H1 (cell line): ENCODE data around the gene SPTSSB. TPM values are rescaled to one million over a fixed set of nuclear protein-coding genes. Genes with fewer than 3 reads are reported as not detected.

ENCODE experiments used
- CTCF ChIA-PET: fragments of 300-600 bp; sonication (Branson Sonifier 250); formaldehyde crosslinking; loops from one replicate; lab custom pipeline; 2021; ENCODE audit not compliant: partially characterized antibody; lab: Charles Lee
- POLR2A ChIA-PET: fragments of 300-600 bp; sonication (Branson Sonifier 250); formaldehyde crosslinking; loops from one replicate; lab custom pipeline; 2021; ENCODE audit warnings: inconsistent platforms; ENCODE audit not compliant: partially characterized antibody; lab: Charles Lee
- DNase-seq, 2 experiments: peaks; one replicate each; pipeline versions ENCODE4 v3.0.0 to v3.0.0-alpha.2; 2010 to 2022; ENCODE audit warnings: low spot score in 2 of 2, low read depth in 1 of 2, mixed read lengths in 1 of 2
- FAIRE-seq: peaks from 2 replicates; lab custom pipeline; 2011; peaks lifted over from hg19 to GRCh38; lab: Jason Lieb, UNC
- H2AFZ ChIP-seq: 2 replicates; pipeline ENCODE4 v1.8.1; 2012; ENCODE audit warnings: low read length, inconsistent platforms
- H2AK5ac ChIP-seq: 2 replicates; pipeline ENCODE4 v1.6.1; 2013; ENCODE audit warnings: low read depth, low read length
- H2BK120ac ChIP-seq: replicated peaks from 2 replicates; pipeline ENCODE3; 2013; ENCODE audit warnings: low read depth, low read length, inconsistent platforms
- H2BK12ac ChIP-seq: 2 replicates; pipeline ENCODE4 v1.6.1; 2013; ENCODE audit warnings: low read depth, low read length
- H2BK15ac ChIP-seq: 2 replicates; pipeline ENCODE4 v1.6.1; 2013; ENCODE audit warnings: low read length
- H2BK20ac ChIP-seq: 2 replicates; pipeline ENCODE4 v1.6.1; 2013; ENCODE audit warnings: low read length
- H2BK5ac ChIP-seq: 2 replicates; pipeline ENCODE4 v1.6.1; 2013; ENCODE audit warnings: low read depth, low read length
- H3K14ac ChIP-seq: 2 replicates; pipeline ENCODE4 v1.6.1; 2013; ENCODE audit warnings: inconsistent platforms; ENCODE audit not compliant: insufficient read length
- H3K18ac ChIP-seq: 2 replicates; pipeline ENCODE4 v1.6.1; 2013; ENCODE audit warnings: low read length; ENCODE audit errors: extremely low read depth
- H3K23ac ChIP-seq: 2 replicates; pipeline ENCODE4 v1.6.1; 2013; ENCODE audit warnings: inconsistent platforms; ENCODE audit not compliant: insufficient read length
- H3K23me2 ChIP-seq: 2 replicates; pipeline ENCODE4 v1.6.1; 2013; ENCODE audit warnings: low read depth, low read length
- H3K27ac ChIP-seq: 2 replicates; pipeline ENCODE4 v1.6.1; 2011; ENCODE audit warnings: low read depth, low read length, inconsistent platforms
- H3K27me3 ChIP-seq, 4 experiments: replicated peaks in 1 of 4; 1 replicate in 1 of 4; 2 replicates in 3 of 4; pipeline versions ENCODE4 v1.6.1 to v1.8.1; 2011 to 2013; ENCODE audit warnings: low read length in 3 of 4, mild to moderate bottlenecking in 3 of 4, inconsistent platforms in 2 of 4, mixed read lengths in 2 of 4, moderate library complexity in 1 of 4; ENCODE audit not compliant: control insufficient read depth in 3 of 4, insufficient read depth in 3 of 4; ENCODE audit errors: extremely low read depth in 1 of 4
- H3K36me3 ChIP-seq, 4 experiments: 2 replicates each; pipeline versions ENCODE4 v1.6.1 to v1.8.1; 2011 to 2013; ENCODE audit warnings: mild to moderate bottlenecking in 4 of 4, low read length in 3 of 4, moderate library complexity in 2 of 4, control low read depth in 1 of 4, inconsistent platforms in 1 of 4; ENCODE audit not compliant: insufficient read depth in 4 of 4, control insufficient read depth in 2 of 4
- H3K4ac ChIP-seq: replicated peaks from 2 replicates; pipeline ENCODE3; 2013; ENCODE audit warnings: low read length, low read depth, mixed read lengths, inconsistent platforms; ENCODE audit not compliant: insufficient read length
- H3K4me1 ChIP-seq, 4 experiments: replicated peaks in 1 of 4; 1 replicate in 1 of 4; 2 replicates in 3 of 4; pipeline versions ENCODE4 v1.6.1 to v1.8.1; 2011 to 2013; ENCODE audit warnings: low read length in 3 of 4, inconsistent platforms in 2 of 4, mixed read lengths in 1 of 4; ENCODE audit not compliant: insufficient read depth in 4 of 4, control insufficient read depth in 3 of 4
- H3K4me2 ChIP-seq, 2 experiments: 2 replicates each; pipeline versions ENCODE4 v1.6.1 to v1.8.1; 2011 to 2013; ENCODE audit warnings: low read depth in 2 of 2, low read length in 2 of 2, control low read depth in 1 of 2, inconsistent platforms in 1 of 2, mild to moderate bottlenecking in 1 of 2; ENCODE audit not compliant: insufficient read depth in 1 of 2
- H3K4me3 ChIP-seq, 4 experiments: fragments of 200-600, 300-600 bp in 1 of 4; sonication (generic), shearing (Covaris generic), sonication (Bioruptor Twin) in 1 of 4; 2 replicates each; pipeline versions ENCODE4 v1.5.1 to v1.8.1; 2011 to 2016; ENCODE audit warnings: low read length in 4 of 4, low read depth in 3 of 4, control low read depth in 2 of 4, inconsistent platforms in 2 of 4, mild to moderate bottlenecking in 2 of 4, mixed read lengths in 1 of 4, moderate library complexity in 1 of 4; ENCODE audit not compliant: insufficient read depth in 2 of 4; ENCODE audit errors: extremely low read depth in 1 of 4
- H3K56ac ChIP-seq: replicated peaks from 2 replicates; pipeline ENCODE3; 2013; ENCODE audit warnings: low read depth, mild to moderate bottlenecking, mixed read lengths, low read length, inconsistent platforms; ENCODE audit not compliant: insufficient read length
- H3K79me1 ChIP-seq: 2 replicates; pipeline ENCODE4 v1.6.1; 2013; ENCODE audit warnings: low read depth, low read length, control low read depth
- H3K79me2 ChIP-seq, 2 experiments: 2 replicates each; pipeline versions ENCODE4 v1.6.1 to v1.8.1; 2012 to 2013; ENCODE audit warnings: low read length in 2 of 2, mild to moderate bottlenecking in 2 of 2, inconsistent platforms in 1 of 2; ENCODE audit not compliant: insufficient read depth in 2 of 2, control insufficient read depth in 1 of 2
- H3K9ac ChIP-seq, 4 experiments: replicated peaks in 1 of 4; 1 replicate in 1 of 4; 2 replicates in 3 of 4; pipeline versions ENCODE4 v1.6.1 to v1.8.1; 2011 to 2013; ENCODE audit warnings: low read depth in 3 of 4, low read length in 3 of 4, control low read depth in 2 of 4, mild to moderate bottlenecking in 2 of 4, moderate library complexity in 2 of 4, inconsistent platforms in 1 of 4; ENCODE audit errors: extremely low read depth in 1 of 4
- H3K9me3 ChIP-seq, 2 experiments: 2 replicates each; pipeline versions ENCODE4 v1.6.1 to v1.8.1; 2012 to 2013; ENCODE audit warnings: mild to moderate bottlenecking in 2 of 2, moderate library complexity in 2 of 2, control low read depth in 1 of 2, inconsistent platforms in 1 of 2, low read depth in 1 of 2, low read length in 1 of 2, mixed read lengths in 1 of 2; ENCODE audit not compliant: insufficient read depth in 2 of 2
- H4K20me1 ChIP-seq, 2 experiments: replicated peaks in 1 of 2; 2 replicates each; pipeline versions ENCODE3 to v1.8.1; 2011 to 2013; ENCODE audit warnings: inconsistent platforms in 2 of 2, low read length in 2 of 2, mild to moderate bottlenecking in 1 of 2; ENCODE audit not compliant: insufficient read depth in 2 of 2, control insufficient read depth in 1 of 2
- H4K5ac ChIP-seq: 2 replicates; pipeline ENCODE4 v1.6.1; 2013; ENCODE audit warnings: low read length, low read depth, mixed read lengths, inconsistent platforms; ENCODE audit not compliant: insufficient read length
- H4K8ac ChIP-seq: 2 replicates; pipeline ENCODE4 v1.8.0; 2013; ENCODE audit warnings: mild to moderate bottlenecking, moderate library complexity, low read length, inconsistent platforms; ENCODE audit not compliant: insufficient read depth; ENCODE audit errors: extremely low read depth
- H4K91ac ChIP-seq: replicated peaks from 2 replicates; pipeline ENCODE3; 2013; ENCODE audit warnings: low read length, mixed read lengths, inconsistent platforms; ENCODE audit not compliant: insufficient read length
- BRCA1 ChIP-seq: IDR thresholded peaks from 2 replicates; pipeline ENCODE4 v1.6.1; 2012; ENCODE audit warnings: low read depth, low read length, improper control_type of control experiment
- CBX5 ChIP-seq: fragments of 300-800, 300-1000 bp; sonication (generic); IDR thresholded peaks from 2 replicates; pipeline ENCODE4 v1.7.1; 2016; ENCODE audit warnings: antibody characterized with exemption, low read length, low read depth
- FOSL1 ChIP-seq: IDR thresholded peaks from 2 replicates; pipeline ENCODE4 v1.6.1; 2011; ENCODE audit warnings: mild to moderate bottlenecking, low read depth, low read length, moderate library complexity; ENCODE audit not compliant: insufficient read depth
- GABPA ChIP-seq: IDR thresholded peaks from 2 replicates; pipeline ENCODE4 v1.6.1; 2011; ENCODE audit warnings: mild to moderate bottlenecking, low read length, moderate library complexity, borderline replicate concordance; ENCODE audit not compliant: insufficient read depth
- JUN ChIP-seq: IDR thresholded peaks from 2 replicates; pipeline ENCODE4 v1.6.1; 2011; ENCODE audit warnings: low read depth, mild to moderate bottlenecking, improper control_type of control experiment, low read length
- SIRT6 ChIP-seq: IDR thresholded peaks from one replicate; pipeline ENCODE4 v1.7.1; 2012; ENCODE audit warnings: low read length, inconsistent platforms
- SIX5 ChIP-seq: IDR thresholded peaks from 2 replicates; pipeline ENCODE4 v1.6.1; 2011; ENCODE audit warnings: mild to moderate bottlenecking, low read depth, low read length
- SP2 ChIP-seq: IDR thresholded peaks from 2 replicates; pipeline ENCODE4 v1.6.1; 2012; ENCODE audit warnings: mild to moderate bottlenecking, low read length, inconsistent platforms
- TAF7 ChIP-seq: optimal IDR thresholded peaks from 2 replicates; pipeline ENCODE3; 2011; ENCODE audit warnings: low read depth, mild to moderate bottlenecking, inconsistent platforms, low read length, moderate library complexity, borderline replicate concordance
- WGBS, 2 experiments: shearing (Covaris generic) in 1 of 2; methylation state at CpG; one replicate each; pipeline versions ENCODE4 v1.1.6 to v1.1.7; 2013 to 2015; ENCODE audit warnings: low lambda C conversion rate in 2 of 2, mixed read lengths in 2 of 2, inconsistent platforms in 1 of 2, low coverage in 1 of 2, missing lambda C conversion rate in 1 of 2; ENCODE audit not compliant: insufficient replicate concordance in 2 of 2, insufficient coverage in 1 of 2, insufficient read length in 1 of 2; ENCODE audit errors: extremely low coverage in 1 of 2, missing lambda C conversion rate in 1 of 2; 5-methylcytosine and 5-hydroxymethylcytosine counted together
- polyA plus RNA-seq, 7 experiments: library from polyadenylated mRNA; depleted of rRNA in 3 of 7; stranded (reverse) in 5 of 7; unstranded in 2 of 7; fragments of >200 nt in 5 of 7; fragments of 200-250 nt in 2 of 7; gene quantifications; 1 replicate in 5 of 7; 2 replicates in 1 of 7; 4 replicates in 1 of 7; pipeline versions ENCODE4 v1.2.1 to v1.2.3, GENCODE V29; 2011 to 2013; ENCODE audit warnings: missing spikeins in 2 of 7, mixed read lengths in 2 of 7
- total RNA-seq: library from RNA; stranded (reverse); fragmentation: NEBNext Ultra II Directional; extraction: Animal tissue kit (Norgen Biotek cat#: 25700); gene quantifications from 2 replicates; pipeline ENCODE4 v1.2.1, GENCODE V29; 2021

The SPTSSB gene
- total and polyA plus RNA-seq, 2 of the 8 experiments (the other 6 are each of a cell fraction or from before 2014, with no cell fraction given): 33.4 to 52.5 TPM

- Histone ChIP-seq H3K27ac (no peak overlapping the region), H3K9me3 (no peaks in the 10 kb centered on the region), H2AFZ (no peak overlapping the region), H3K79me1 (no peaks in the 10 kb centered on the region), H3K4me3 (no peak overlapping the region), H3K23ac (no peak overlapping the region), H4K5ac (no peak overlapping the region), H2BK12ac (no peak overlapping the region), H3K27me3 (no peaks in the 10 kb centered on the region), H3K18ac (no peak overlapping the region), H3K23me2 (no peaks in the 10 kb centered on the region), H2BK20ac (no peak overlapping the region), H3K4me1 (no peaks in the 10 kb centered on the region), H4K20me1 (no peaks in the 10 kb centered on the region), H4K91ac (no peak overlapping the region), H3K4ac (no peak overlapping the region), H2BK5ac (no peak overlapping the region), H4K8ac (no peak overlapping the region), H3K36me3 (no peaks in the 10 kb centered on the region), H2BK120ac (no peak overlapping the region), H2AK5ac (no peak overlapping the region), H2BK15ac (no peak overlapping the region), H3K14ac (no peak overlapping the region), H3K4me2 (no peak overlapping the region), H3K79me2 (no peaks in the 10 kb centered on the region), H3K9ac (no peak overlapping the region), H3K56ac (no peak overlapping the region)
- DNase-seq: no peak
- TF ChIP-seq SIRT6 (no peak), BRCA1 (no peak), GABPA (no peak), CBX5 (no peak), FOSL1 (no peak), TAF7 (no peak), JUN (no peak), SIX5 (no peak), SP2 (no peak)
- no peak for FAIRE-seq
- ChIA-PET POLR2A (no interaction called here), CTCF (interaction anchor here (0.5 to 0.7 kb wide), 2 partner anchors 31 to 80 kb away, joined by 3 to 4 read pairs; no protein-coding TSS in a partner anchor)
- WGBS, 2 experiments: 93% methylated on average over 1 of the region's 1 CpG; no CpG with 5 or more reads in 1 of the 2 experiments
Measured at GRCh38 chr3:161343986-161344385, 27.3 kb downstream of the SPTSSB start.
